HT-29 (cell line): ENCODE results near the gene SERPINA5. TPM values are rescaled to one million over a fixed set of nuclear protein-coding genes. Genes with fewer than 3 reads are reported as not detected.
A peak's percentile ranks its signal among the peaks of the same experiment; 100 is the strongest.
"Not testable (repeated sequence)": the region's sequence is repeated elsewhere in the genome, so short reads cannot be mapped to it uniquely, and the experiment has no call there.

Source experiments
- DNase-seq: peaks from one replicate; pipeline ENCODE4 v3.0.0-alpha.2; 2015; ENCODE audit warnings: low spot score
- total RNA-seq: library from RNA; depleted of rRNA; stranded (reverse); fragments of >200 nt; shearing (Covaris generic); gene quantifications from 2 replicates; pipeline ENCODE4 v1.2.3, GENCODE V29; 2014

SERPINA5 gene
- total RNA-seq, 1 experiment from 2014 or later = 7.9 TPM

GRCh38 chr14:94598816-94599655, 17.8 kb downstream of the SERPINA5 start:
- peak; percentile 90 for DNase-seq

- no peak for DNase-seq
These were observed 18.4 kb downstream of the SERPINA5 start for GRCh38 chr14:94599656-94600004.

DNA sequence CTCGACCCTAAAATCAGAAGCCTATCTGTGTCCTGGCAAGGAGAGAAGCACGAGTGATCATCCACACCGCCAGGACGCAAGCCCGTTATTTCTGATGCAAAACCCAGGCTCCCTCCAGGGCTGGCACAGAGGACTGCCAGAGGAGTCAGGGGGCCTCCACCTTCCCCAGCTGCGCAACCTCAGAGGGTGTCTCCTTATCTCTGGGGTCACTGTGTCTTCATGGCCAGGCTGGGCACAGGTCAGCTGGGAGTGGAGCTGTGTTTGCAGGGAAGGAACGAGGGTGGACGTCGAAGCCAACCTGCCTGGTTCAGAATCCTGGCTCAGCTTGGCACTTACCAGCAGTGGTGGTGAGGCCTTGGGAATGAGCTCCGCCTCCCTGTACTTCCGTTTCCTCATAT, 18.9 kb downstream of the SERPINA5 start:
- DNase-seq = no peak

DNA sequence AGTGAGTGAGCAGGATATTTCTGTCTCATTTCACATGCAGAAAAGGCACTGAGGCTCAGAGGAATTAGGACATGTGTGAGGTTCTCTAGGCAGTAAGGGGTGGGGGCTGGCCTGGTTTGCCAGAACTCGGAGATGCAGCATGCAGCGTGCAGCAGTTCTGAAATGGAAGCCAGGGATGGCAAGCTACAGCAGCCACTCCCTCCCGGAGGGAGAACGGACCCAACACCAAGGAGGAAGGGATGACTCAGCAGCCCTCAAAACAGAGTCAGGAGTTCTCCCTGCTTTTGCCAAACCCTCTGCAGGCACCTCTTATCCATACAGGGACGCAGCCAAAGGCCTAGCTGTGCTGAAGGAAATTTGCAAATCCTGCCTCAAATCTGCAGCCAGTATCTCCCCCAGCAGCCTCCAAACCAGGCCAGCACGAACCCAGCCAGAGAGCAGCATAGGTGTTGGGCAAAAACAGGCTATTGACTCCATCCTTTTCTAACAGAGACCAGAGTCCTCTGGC, 20.7 kb downstream of the SERPINA5 start:
- DNase-seq = peak; percentile 16

GRCh38 chr14:94602722-94603121, 21.5 kb downstream of the SERPINA5 start:
- no peak for DNase-seq

DNA sequence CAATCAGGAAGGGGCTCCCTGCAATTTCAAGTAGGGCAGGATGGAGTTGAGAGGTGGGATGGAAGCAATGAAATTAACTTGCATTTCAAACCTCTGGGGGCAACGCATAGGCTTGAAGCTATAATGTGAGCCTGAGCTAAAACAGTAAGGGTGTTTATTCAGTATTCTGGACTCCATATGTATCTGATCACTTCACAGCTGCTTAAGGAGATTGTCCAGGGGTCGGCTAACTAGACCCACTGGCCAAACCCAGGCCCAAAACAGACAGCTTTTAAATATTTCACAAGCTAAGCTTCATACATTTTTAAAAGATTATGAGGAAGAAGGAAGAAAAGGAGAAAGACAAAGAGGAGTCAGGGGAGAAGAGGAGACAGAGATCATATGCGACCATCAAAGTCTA, 24.1 kb downstream of the SERPINA5 start:
- no peak for DNase-seq

DNA sequence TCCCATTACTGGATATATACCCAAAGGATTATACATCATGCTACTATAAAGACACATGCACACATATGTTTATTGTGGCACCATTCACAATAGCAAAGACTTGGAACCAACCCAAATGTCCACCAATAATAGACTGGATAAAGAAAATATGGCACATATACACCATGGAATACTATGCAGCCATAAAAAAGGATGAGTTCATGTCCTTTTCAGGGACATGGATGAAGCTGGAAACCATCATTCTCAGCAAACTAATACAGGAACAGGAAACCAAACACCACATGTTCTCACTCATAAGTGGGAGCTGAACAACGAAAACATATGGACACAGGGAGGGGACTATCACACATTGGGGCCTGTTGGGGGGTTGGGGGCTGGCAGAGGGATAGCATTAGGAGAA, 27.7 kb downstream of the SERPINA5 start:
- DNase-seq = not testable (repeated sequence)

GRCh38 chr14:94611179-94611578, 30.0 kb downstream of the SERPINA5 start:
- DNase-seq = no peak

GRCh38 chr14:94612174-94612573, 30.9 kb downstream of the SERPINA5 start, which contains the start of gene SERPINA3:
SERPINA3 (plus strand) TSS chr14:94612391; CDS start chr14:94614442, 2,051 bp downstream.
- DNase-seq = no peak

DNA sequence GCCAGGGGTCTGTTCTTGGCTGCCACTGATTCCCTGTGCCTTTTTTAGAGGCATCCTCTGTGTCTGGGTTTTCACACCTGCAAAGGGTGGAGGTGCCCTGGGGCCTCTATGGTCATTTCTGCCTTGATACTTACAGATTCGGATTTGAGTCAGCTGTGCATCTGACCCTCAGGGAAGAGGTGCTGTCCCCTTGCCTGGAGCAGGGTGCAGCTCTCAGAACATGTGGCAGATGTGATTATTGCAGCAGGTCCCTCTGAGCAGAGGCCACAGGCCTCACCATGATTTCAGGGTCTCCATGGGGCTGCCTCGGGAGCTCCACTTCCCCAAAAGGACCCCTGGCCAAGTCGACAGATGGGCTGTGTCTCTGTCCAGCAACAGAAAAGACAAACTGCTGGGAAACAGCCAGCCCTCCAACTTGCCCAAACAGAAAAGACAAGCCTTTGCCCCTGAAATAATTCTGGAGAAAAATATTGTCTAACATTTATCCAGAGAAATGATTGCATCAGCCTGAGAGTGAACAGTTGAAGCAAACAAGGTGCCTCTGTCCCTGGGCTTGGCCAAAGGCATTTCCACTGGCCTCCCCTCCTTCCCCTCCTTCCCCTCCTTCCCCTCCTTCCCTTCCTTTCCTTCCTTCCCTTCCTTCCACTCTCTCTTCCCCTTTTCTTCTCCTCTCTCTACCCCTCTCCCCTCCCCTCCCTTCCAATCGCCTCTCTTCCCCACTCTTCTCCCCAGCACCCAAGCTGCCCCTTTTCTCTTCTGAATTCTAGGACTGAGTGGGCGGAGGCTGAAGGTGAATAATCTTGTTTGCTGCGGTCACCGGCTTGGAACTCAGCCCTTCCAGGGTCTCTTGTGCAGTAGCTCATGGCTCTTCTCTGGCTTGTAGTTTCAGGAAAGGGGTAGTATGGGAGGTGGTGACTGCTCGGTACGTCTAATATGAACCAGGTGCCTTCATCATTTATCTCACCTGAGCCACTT, 31.6 kb downstream of the SERPINA5 start:
- no peak for DNase-seq

DNA sequence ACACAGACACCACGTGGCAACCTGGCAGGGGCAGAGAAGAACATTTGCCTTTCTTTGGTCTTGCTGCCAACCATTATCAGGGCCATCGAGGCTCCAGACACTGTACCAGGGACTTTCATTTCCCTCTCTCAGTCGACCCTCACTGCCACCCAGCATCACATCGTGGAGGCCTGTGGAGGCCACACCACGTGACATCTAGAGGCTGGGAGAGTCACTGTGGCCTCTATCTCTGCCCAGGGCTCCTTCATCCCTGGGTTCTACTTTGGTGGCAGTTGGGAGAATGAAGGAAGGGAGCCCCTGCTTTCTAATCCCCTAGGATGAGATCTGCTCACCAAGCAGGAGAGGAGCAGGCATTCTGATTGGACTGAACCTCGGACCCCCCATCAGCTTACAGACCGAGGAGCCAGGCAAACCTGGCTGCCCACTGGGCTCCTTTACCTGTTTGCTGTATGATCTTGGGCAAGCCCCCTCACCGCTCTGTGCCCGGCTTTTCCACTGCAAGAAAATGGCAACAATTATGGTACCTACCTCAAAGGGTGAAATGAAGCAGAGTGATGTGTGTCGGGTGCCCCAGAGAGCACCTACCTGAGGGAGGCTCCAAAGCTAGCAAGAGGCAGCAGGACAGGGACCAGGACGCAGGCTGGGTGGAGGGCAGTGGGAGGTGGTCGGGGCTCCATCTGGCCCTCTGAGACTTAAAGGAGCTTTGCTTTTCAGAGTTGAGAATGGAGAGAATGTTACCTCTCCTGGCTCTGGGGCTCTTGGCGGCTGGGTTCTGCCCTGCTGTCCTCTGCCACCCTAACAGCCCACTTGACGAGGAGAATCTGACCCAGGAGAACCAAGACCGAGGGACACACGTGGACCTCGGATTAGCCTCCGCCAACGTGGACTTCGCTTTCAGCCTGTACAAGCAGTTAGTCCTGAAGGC, 32.8 kb downstream of the SERPINA5 start:
- no peak for DNase-seq

- DNase-seq = no peak
These were observed 33.6 kb downstream of the SERPINA5 start for GRCh38 chr14:94614802-94615201.

GRCh38 chr14:94615254-94615653, 34.0 kb downstream of the SERPINA5 start:
- DNase-seq = no peak

- DNase-seq = no peak
These were observed 34.8 kb downstream of the SERPINA5 start for GRCh38 chr14:94615823-94616570.

DNA sequence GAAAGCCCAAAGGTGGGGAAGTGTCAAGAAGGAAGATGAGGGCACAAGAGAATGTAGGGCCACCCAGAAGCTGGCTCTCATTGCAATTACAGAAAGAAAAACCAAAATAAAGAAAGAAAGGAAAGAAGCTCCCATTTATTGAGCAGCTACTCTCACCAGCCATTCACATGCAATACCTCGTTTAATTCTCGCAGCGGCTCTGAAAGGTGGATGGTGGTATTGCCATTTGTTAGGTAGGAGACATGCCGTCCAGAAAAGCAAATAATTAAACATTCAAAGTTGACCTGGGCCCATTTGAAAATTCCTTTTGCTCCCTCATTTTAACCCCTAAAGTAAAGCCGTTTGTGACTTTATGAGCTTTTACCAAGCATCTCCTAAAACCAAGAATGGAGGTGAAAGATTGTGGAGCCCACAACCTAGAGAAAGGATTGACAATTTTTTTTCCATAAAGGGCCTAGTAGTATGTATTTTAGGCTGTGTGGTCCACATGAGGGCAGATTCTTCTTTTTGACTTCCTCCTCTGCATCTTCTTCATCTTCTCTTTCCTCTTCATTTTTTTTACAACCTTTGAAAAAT, 36.2 kb downstream of the SERPINA5 start:
- DNase-seq = no peak

DNA sequence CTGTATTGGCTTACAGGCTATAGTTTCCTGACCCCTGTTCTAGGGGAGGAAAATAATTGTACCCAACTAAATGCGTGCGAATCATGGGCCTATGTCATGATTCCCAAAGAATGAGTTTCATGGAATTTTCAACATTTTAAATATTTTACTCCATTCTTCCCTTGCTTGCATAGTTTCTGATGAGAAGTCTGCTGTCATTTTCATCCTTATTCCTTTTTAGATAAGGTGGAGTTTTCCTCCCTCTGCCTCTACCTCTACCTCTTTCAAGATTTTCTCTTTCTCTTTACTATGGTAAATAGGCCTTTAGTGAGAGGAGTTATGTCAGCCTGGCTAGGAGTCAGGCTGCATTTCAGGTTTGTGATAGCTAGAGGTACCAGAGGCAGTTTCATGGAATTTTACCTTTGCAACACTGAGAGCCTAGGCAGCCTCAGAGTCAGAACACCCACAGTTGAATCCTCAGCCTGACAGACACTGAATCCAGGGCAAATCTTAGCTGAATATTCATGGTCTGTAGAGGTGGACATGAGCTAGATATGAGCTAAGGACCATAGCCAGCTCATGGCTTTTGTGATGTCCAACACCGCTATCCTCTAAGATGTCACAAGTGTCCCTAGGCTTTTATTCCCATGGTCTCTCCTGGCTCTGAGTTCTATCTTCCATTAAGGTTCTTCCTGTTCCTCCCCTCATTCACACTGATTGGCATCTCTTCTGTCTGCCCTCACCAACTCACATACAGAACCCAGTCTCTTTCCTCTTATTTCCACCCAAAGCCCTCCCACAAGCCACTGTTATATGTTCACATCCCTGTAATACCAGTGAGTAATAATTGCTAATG, 37.0 kb downstream of the SERPINA5 start:
- no peak for DNase-seq

DNA sequence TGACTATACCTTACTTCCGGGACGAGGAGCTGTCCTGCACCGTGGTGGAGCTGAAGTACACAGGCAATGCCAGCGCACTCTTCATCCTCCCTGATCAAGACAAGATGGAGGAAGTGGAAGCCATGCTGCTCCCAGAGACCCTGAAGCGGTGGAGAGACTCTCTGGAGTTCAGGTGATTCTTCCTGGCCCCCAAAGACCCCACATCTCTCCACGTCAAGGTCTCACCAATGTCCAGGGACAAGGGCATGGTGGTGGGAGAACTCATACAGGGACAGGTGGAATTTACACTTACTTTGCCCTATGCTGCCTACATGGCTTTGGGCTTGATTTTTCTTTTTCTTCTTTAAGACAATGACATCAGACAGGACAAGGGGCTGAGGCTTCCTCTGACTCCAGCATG, 38.1 kb downstream of the SERPINA5 start:
- no peak for DNase-seq

DNA sequence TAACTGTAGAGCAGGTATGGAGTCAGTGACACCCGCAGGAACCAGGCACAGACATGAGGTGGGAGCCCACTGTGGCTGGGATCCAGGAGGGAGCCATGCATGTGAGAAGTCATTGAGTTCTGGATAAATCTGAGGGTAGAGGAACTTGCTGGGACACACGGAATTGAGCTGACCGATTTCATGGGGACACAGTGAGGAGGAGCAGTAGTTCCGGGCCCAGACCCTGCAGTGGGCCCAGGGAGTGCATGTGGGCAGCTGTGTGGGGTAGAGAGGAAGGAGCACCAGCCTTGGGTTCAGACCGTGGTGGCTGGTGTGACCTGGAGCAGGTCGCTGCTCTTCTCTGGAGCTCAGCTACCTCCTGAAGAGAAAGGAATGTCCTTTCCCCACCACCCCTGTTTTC, 39.4 kb downstream of the SERPINA5 start:
- DNase-seq = no peak
